Measurements from ENCODE around the gene FAM185A.
"Not testable (repeated sequence)": the region's sequence is repeated elsewhere in the genome, so short reads cannot be mapped to it uniquely, and the experiment has no call there.

FAM185A gene

DNA sequence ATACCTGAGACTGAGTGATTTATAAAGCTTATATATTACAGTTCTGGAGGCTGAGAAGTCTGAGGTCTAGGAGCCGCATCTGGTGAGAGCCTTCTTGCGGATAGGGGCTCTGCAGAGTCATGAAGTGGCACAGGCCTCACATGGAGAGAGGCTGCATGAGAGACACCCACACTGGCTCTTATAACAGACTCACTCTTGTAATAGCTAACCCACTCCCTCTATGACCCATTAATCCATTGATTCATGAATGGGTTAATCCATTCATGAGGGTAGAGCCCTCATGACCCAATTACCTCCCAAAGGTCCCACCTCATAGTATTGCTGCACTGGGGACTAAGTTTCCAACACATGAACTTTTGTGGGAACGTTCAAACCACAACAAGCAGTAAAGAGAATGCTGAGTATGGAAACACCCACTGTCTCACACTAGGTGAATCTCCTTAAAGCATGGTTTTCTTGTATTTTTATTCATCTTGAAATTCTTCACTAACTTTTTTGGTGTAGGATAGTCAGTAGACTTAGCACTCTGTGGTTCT lies 20.9 kb downstream of the FAM185A start:
- not testable (repeated sequence) for H3K4me3 ChIP-seq (ENCODE audit: low read depth, low read length); DNase-seq (ENCODE audit: low read depth)

DNA sequence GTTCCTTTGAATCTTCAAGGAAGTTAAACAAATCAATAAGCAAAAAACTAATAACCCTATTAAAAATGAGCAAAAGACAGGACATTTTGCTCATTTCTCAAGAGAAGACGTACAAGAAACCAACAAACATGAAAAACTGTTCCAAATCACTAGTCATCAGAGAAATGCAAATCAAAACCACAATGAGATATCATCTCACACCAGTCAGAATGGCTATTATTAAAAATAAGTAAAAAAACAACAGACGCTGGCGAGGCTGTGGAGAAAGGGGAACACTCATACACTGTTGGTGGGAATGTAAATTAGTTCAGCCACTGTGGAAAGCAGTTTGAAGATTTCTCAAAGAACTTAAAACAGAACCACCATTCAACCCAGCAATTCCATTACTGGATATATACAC lies 21.7 kb downstream of the FAM185A start:
- not testable (repeated sequence) for DNase-seq (ENCODE audit: low read depth)

DNA sequence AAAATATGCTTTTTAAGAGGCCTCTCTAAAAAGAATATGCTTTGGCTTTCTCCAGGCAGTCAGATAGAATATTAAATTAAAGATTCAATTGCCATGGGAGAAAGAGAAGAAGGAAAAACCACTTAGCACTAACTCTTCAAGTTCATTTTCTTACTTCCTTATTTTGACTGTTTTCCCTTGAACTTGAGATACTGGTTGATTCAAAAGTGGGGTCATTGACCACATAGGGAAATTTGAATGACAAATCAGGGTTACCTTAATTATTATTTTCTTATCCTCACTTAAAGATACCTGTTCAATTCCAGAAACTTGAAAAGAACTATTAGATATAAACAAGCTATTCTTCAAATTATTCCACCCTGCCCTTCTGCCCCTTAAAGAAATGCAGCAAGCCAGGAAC lies 27.4 kb downstream of the FAM185A start:
- H3K4me3 ChIP-seq (ENCODE audit: low read depth, low read length); DNase-seq (ENCODE audit: low read depth): not testable (repeated sequence)

More for the DNA sequence above, 21.7 kb downstream of the FAM185A start:
- H3K4me3 ChIP-seq (ENCODE audit: low read depth, low read length): not testable (repeated sequence)

DNA sequence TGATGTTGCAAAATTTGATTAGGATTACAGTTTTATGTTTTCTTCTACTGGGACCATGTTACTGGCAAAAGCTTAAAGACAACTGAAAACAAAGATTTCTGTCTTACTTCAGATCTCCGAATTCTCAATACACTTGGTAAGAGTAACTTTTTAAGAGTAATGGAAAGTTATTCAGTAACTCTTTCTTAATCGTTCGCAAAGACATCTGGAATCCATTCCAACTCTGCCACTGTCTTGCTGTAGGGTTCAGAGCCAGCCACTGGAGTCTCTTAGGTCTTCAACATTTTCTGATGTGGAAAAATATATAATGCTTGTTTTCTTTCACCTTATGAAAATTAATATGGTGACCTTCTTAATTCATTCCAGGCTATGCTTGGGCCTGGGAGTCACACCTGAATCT lies 29.9 kb downstream of the FAM185A start:
- not testable (repeated sequence) for H3K4me3 ChIP-seq (ENCODE audit: low read depth, low read length); DNase-seq (ENCODE audit: low read depth)

DNA sequence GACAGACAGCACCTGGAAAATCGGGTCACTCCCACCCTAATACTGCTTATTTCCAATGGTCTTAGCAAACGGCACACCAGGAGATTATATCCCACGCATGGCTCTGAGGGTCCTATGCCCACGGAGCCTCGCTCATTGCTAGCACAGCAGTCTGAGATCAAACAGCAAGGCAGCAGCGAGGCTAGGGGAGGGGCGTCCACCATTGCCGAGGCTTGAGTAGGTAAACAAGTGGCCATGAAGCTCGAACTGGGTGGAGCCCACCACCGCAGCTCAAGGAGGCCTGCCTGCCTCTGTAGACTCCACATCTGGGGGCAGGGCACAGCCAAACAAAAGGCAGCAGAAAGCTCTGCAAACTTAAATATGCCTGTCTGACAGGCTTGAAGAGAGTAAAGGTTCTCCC lies 32.1 kb downstream of the FAM185A start:
- DNase-seq (ENCODE audit: low read depth); H3K4me3 ChIP-seq (ENCODE audit: low read depth, low read length): not testable (repeated sequence)

DNA sequence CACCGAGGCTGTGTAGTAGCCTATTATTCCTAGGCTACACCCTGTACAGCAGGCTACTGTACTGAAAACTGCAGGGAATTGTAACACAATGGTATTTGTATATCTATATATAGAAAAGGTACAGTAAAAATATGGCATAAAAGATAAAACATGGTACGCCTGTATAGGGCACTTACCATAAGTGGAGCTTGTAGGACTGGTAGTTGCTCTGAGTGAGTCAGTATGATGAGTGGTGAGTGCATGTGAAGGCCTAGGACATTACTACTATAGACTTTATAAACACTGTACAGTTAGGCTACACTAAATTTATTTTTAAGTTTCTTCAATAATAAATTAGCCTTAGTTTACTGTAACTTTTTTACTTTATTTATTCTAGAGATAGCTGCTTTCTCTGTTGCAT lies 40.0 kb downstream of the FAM185A start:
- not testable (repeated sequence) for DNase-seq (ENCODE audit: low read depth); H3K4me3 ChIP-seq (ENCODE audit: low read depth, low read length)

DNA sequence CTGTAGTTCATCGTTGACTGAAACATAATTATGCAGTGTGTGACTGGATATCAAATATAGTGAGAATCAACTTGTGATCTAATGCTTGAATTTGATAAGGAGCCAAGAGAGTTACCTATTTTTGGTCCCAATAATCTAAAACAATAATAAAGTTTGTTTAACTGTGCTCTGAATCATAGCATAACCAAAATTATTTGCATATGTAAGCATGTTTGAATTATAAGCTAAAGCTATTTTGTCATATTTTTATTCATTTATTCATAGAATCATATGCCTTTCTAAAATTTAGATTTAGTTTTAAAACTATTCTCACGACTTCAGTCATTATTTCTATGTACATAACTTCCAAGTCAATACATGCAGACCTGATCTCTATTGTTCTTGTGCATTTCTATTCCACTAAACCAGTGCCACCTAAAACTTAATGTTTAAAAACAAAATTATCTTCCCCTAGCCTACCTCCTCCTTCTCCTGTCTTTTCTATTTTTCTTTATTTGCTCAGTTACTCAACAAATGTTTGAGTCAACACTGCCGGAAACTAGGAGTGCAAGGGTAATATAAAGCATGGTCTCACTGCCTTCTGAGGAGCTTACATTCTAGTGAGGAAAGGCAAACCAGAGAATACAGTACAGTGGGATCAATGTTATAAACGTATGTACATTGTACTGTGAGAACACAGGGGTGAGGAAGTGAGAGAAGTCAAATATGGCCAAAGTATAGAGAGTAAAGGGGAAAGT lies 41.7 kb downstream of the FAM185A start:
- not testable (repeated sequence) for H3K4me3 ChIP-seq (ENCODE audit: low read depth, low read length); DNase-seq (ENCODE audit: low read depth)

DNA sequence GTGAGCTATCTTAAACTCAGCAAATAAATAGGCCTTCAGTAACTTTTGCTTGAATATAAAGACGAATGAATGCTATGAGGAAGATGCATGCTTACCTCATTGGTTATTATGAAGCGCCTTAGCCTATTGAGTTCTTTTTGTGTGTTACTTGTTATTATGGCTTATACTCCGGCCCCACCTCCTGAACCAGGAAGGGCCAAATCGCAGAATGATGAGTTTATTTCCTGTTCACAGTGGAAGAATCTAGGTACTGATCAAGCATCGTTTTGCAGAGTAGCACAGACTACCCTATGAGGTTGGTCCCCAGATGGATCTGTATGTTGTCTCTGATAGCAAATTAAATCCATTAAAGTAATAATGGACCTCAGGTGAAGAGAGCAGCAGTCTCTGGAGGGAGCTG lies 42.6 kb downstream of the FAM185A start:
- not testable (repeated sequence) for H3K4me3 ChIP-seq (ENCODE audit: low read depth, low read length); DNase-seq (ENCODE audit: low read depth)

DNA sequence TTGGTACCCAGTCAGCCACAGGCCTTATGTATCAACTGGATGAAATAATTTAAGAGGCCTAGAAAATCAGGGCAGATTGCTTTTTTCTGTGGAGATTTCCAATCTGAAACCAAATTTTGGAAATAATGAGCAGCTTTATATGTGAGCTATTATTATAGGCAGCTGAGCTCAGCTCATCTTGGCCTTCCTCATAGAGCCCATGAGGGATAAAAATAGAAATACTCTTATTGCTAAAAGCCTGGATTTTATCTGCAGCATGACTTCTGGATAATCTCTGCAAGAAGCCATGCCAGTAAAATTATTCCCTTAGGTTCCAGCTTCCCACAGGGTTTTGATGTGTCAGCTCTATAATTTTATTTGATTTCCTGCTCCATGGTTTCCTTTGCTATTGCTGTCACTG lies 43.0 kb downstream of the FAM185A start:
- H3K4me3 ChIP-seq (ENCODE audit: low read depth, low read length); DNase-seq (ENCODE audit: low read depth): not testable (repeated sequence)

DNA sequence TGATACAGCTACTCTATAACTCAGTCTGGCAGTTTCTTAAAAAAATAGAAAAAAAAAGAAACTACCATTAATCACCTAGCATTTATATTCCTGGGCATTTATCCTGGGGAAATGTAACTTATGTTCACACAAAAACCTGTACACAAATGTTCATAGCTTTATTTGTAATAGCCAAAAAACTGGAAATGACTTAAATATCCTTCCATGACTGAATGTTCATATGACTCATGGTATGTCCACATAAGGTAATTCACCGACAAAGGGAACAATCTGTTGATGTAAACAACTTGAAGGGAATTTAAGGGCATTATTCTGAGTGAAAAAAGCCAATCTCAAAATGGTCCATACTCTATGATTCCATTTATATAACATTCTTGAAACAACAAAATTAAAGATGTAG lies 45.8 kb downstream of the FAM185A start:
- H3K4me3 ChIP-seq (ENCODE audit: low read depth, low read length); DNase-seq (ENCODE audit: low read depth): not testable (repeated sequence)

DNA sequence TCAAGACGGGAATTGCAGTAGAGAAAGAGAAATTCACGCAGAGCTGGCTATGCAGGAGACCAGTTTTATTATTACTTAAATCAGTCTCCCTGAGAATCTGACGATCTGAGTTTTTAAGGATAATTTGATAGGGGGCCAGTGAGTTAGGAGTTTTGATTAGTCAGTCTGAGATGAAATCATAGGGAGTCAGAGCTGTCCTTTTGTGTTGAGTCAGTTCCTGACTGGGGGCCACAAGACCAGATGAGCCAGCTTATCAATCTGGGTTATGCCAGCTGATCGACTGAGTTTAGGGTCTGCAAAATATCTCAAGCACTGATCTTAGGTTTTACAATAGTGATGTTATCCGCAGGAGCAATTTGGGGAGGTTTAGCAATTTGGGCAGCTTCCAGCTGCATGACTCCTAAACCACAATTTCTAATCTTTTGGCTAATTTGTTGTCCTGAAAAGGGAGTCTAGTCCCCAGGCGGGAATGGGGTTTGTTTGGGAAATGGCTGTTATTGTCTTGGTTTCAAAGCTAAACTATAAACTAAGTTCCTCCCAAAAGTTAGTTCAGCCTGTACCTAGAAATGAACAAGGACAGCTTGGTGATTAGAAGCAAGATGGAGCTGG lies 47.3 kb downstream of the FAM185A start:
- DNase-seq (ENCODE audit: low read depth); H3K4me3 ChIP-seq (ENCODE audit: low read depth, low read length): not testable (repeated sequence)

DNA sequence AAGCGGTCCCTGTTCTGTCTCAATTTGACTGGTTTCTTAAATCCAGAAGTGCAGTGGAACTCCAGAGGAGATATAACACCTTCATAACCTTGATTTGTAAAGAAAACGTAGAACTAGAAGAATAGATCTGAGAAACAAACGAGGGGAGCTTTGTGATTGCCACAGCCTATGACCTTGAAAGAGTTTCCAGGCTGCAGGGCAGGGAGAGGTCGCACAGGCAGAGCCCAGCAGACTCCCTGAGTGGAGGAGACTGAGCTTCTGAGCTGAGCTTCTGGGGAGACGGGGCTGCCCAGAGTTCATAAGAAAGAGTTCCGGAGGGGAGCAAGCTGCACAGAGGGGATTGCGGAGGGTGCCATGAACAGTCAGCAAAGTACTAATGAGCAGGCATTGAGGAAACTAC lies 57.8 kb downstream of the FAM185A start:
- no peak for DNase-seq (ENCODE audit: low read depth)
- TF ChIP-seq, protein P1, sequence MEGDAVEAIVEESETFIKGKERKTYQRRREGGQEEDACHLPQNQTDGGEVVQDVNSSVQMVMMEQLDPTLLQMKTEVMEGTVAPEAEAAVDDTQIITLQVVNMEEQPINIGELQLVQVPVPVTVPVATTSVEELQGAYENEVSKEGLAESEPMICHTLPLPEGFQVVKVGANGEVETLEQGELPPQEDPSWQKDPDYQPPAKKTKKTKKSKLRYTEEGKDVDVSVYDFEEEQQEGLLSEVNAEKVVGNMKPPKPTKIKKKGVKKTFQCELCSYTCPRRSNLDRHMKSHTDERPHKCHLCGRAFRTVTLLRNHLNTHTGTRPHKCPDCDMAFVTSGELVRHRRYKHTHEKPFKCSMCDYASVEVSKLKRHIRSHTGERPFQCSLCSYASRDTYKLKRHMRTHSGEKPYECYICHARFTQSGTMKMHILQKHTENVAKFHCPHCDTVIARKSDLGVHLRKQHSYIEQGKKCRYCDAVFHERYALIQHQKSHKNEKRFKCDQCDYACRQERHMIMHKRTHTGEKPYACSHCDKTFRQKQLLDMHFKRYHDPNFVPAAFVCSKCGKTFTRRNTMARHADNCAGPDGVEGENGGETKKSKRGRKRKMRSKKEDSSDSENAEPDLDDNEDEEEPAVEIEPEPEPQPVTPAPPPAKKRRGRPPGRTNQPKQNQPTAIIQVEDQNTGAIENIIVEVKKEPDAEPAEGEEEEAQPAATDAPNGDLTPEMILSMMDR (IDR thresholded peaks at IDR 0.05; ENCODE audit: control insufficient read depth, extremely low read depth, insufficient read depth): no peak

DNA sequence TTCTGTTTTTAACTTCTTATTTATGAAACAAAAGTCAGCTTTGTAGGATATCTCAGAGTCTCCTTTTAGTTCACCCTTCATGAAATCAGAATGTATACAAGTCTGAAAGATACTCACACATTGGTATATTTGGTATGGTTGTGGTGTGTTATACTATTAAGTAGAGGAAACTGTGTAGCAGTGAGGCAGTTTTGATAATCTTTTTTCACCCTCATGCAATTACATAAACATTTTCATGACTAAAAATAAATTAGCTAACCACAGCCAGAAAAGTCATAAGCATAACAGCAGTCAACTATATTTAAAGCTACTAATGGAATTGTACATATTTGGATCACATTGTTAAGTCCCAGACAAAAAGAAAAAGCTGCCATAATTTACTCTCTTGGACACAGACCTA lies 62.1 kb downstream of the FAM185A start:
- no peak overlapping the region for H3K4me3 ChIP-seq (ENCODE audit: low read depth, low read length)
- DNase-seq (ENCODE audit: low read depth): no peak
- TF ChIP-seq, protein P1 (IDR thresholded peaks at IDR 0.05; ENCODE audit: control insufficient read depth, extremely low read depth, insufficient read depth): no peak

More for the DNA sequence above, 57.8 kb downstream of the FAM185A start:
- no peak overlapping the region for H3K4me3 ChIP-seq (ENCODE audit: low read depth, low read length)

All from LNCaP clone FGC (cell line).